Renal cortical epithelial cell (primary cell): Measurements from ENCODE around the gene CPSF6. TPM values are rescaled to one million over a fixed set of nuclear protein-coding genes. Genes with fewer than 3 reads are reported as not detected.
"Not testable (repeated sequence)": the region's sequence is repeated elsewhere in the genome, so short reads cannot be mapped to it uniquely, and the experiment has no call there.

Source experiments
- DNase-seq: peaks from one replicate; pipeline ENCODE4 v3.0.0-alpha.2; 2011; ENCODE audit warnings: low read depth
- total RNA-seq: library from RNA; depleted of rRNA; stranded (reverse); fragments of >200 nt; gene quantifications from 2 replicates; pipeline ENCODE4 v1.2.3, GENCODE V29; 2014

The CPSF6 gene
- total RNA-seq, 1 donor from 2014 or later = 30.2 TPM

- no peak for DNase-seq
Observed at GRCh38 chr12:69262264-69262974, 23.1 kb downstream of the CPSF6 start.

- DNase-seq = no peak
Observed at GRCh38 chr12:69265205-69265604, 25.8 kb downstream of the CPSF6 start.

- not testable (repeated sequence) for DNase-seq
Observed at GRCh38 chr12:69265633-69266032, 26.3 kb downstream of the CPSF6 start.

- peak; percentile 64 for DNase-seq
Observed at GRCh38 chr12:69266036-69266635, 26.8 kb downstream of the CPSF6 start.

- no peak for DNase-seq
Observed at GRCh38 chr12:69269736-69270135, 30.4 kb downstream of the CPSF6 start.

GRCh38 chr12:69272511-69272910, 33.1 kb downstream of the CPSF6 start:
- no peak for DNase-seq

- peak; percentile 12 for DNase-seq
Observed at GRCh38 chr12:69274861-69275260, 35.5 kb downstream of the CPSF6 start.

- no peak for DNase-seq
Observed at GRCh38 chr12:69275471-69275891, 36.1 kb downstream of the CPSF6 start.

GRCh38 chr12:69278814-69279782, 39.7 kb downstream of the CPSF6 start:
- no peak for DNase-seq

- DNase-seq = peak; percentile 57
Observed at GRCh38 chr12:69284131-69284530, 44.8 kb downstream of the CPSF6 start.

- no peak for DNase-seq
Observed at GRCh38 chr12:69287556-69287955, 48.2 kb downstream of the CPSF6 start.

- DNase-seq = peak; percentile 78
Observed at GRCh38 chr12:69290545-69291277, 51.3 kb downstream of the CPSF6 start.

- no peak for DNase-seq
Observed at GRCh38 chr12:69291278-69291593, 51.9 kb downstream of the CPSF6 start.

GRCh38 chr12:69298133-69298532, 58.8 kb downstream of the CPSF6 start:
- DNase-seq = no peak

GRCh38 chr12:69298947-69299346, 59.6 kb downstream of the CPSF6 start:
- no peak for DNase-seq

- no peak for DNase-seq
Observed at GRCh38 chr12:69304284-69304683, 64.9 kb downstream of the CPSF6 start.

- DNase-seq = no peak
Observed at GRCh38 chr12:69309461-69309860, 70.1 kb downstream of the CPSF6 start.

GRCh38 chr12:69313209-69313608, 73.8 kb downstream of the CPSF6 start:
- DNase-seq = no peak

GRCh38 chr12:69316784-69317183, 77.4 kb downstream of the CPSF6 start:
- not testable (repeated sequence) for DNase-seq

GRCh38 chr12:69317233-69317632, 77.9 kb downstream of the CPSF6 start:
- not testable (repeated sequence) for DNase-seq

- DNase-seq = no peak
Observed at GRCh38 chr12:69318225-69318624, 78.9 kb downstream of the CPSF6 start.

GRCh38 chr12:69321351-69321750, 82.0 kb downstream of the CPSF6 start:
- no peak for DNase-seq
